Measurements from ENCODE around the gene ZFTA. TPM values are rescaled to one million over a fixed set of nuclear protein-coding genes. Genes with fewer than 3 reads are reported as not detected.
"Not testable (repeated sequence)": the region's sequence is repeated elsewhere in the genome, so short reads cannot be mapped to it uniquely, and the experiment has no call there.

The ZFTA gene
- polyA plus RNA-seq, 1 donor, result 35.1 TPM

DNA sequence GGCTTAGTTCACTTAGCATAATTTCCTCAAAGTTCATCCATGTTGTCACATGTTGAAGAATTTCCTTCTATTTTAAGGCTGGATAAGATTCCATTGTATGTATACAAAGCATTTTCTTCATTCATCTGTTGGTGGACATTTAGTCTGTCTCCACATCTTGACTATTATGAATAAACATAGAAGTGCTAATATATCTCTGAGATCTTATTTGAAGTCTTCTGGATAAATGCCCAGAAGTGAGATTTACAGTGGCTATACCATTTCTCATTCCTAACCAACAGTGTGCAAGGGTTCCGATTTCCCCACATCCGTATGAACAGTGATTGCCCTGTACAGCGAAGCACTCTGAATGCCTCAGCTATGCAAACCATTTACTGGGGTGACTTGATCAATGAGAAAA lies 6.6 kb upstream of the ZFTA start:
- DNase-seq, result no peak

GRCh38 chr11:63771741-63772318 lies 3.3 kb upstream of the ZFTA start:
- DNase-seq, result not testable (repeated sequence)

DNA sequence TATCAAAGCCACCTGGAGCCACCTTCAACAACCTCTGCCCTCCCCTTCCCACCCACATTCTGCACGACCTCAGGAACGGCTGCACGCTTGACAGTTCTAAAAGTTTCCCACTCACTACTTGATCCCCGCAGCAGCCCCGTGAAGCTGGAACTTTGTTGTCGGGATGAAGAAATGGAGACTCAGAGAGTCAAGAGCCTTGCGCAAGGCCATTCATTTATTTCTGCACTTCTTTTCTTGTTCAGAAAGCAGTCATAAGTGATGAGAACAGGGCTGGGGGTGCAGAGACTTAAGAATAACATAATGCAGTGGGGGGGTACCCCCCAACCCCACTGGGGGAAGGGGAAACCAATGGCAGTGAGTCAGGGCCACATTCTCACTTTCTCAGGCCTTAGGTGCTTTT lies 2.2 kb upstream of the ZFTA start:
- no peak for DNase-seq

GRCh38 chr11:63769714-63770455 lies 1.3 kb upstream of the ZFTA start:
- no peak for DNase-seq

- DNase-seq, result peak; percentile 34
Measured at GRCh38 chr11:63769042-63769713, 603 bp upstream of the ZFTA start.

- peak; percentile 74 for DNase-seq
Measured at GRCh38 chr11:63767565-63768236, 874 bp downstream of the ZFTA start.

DNA sequence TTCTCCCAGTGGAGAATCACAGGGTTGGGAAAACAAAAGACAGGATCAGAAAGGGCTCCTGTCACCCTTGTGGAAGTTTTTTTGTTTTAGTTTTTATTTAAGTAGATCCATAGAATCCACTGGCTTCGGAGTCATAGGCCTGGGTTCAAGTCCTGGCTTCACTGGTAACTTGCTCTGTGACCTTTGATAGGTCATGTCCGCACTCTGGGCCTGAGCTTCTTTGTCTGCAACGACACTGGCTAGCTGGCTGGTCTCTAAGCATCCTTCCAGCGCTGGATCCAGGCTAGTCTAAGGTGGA lies 1.4 kb downstream of the ZFTA start:
- DNase-seq, result no peak

DNA sequence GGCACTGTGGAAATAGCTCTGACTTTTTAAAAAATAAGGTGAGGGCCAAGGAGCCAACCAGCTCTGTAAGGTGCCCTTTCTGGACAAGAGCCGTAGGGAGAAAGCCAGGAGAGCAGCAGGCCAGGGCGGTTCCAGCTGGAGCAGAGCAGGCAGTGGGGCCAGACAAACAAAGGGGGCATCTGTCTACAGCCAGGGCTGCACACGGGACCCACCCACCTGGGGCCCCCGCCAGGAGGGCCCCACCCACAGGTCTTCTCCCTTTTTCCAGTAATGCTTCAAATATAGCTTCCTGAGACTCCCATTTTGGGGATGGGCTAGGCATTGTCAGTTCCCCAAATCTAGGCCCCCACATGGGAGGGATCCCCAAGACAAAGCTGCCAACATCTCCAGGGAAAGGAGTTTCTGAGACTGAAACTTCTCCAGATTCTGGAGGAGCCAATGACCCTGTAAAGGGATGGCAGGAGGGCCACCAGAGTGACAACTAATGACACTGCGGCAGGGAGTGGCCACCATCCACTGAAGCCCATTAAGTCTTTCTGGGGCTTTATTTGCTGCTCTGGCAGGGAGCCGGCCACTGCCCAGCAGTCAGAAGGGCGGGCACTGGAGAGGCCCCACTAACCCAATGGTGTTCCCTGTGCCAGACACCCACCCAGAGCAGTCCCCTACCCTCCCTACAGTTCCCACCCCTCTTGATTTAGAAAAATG lies 1.9 kb downstream of the ZFTA start:
- no peak for DNase-seq

DNA sequence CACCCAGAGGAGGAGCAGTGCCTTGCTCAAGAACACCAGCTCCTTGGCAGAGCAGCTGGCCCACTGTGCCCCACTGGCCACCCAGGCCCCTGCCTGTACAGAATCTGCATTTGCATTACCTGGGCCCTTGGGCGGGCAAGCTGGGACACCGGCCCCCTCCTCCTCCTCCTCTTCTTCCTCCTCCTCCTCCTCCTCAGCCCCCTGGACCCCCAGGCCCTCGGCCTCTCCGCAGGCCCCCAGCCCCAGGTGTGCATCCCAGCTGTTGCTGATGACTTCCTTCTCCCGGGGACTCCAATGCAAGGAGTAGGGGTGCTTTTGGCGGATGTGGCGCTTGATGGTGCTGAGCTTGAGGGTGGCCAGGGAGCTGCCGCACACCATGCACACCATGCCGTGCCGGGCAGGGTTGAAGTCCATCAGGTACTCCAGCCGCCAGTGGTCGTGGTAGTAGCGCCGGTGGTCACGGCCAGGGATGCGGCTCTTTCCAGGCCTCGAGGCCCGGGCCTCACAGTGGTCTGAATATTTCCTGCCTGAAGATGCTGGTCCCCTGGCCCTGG lies 2.8 kb downstream of the ZFTA start:
- no peak for DNase-seq

- no peak for DNase-seq
Measured at GRCh38 chr11:63764679-63765647, 3.6 kb downstream of the ZFTA start.

DNA sequence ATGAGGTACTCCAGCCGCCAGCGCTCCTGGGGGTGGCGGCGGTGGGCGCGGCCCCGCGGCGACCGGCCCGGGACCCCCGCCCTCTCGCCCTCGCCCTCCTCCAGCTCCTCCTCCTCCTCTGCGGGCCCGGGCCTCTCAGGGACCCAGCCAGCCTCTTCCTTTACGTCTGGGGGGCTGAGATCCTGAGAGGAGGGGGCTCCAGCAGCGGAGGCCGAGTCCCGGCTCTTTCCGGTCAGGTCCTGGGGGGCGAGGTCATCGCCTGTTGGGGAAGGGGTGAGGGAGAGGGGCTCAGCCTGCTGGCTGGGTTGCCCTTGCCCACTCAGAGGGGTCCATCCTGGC lies 4.3 kb downstream of the ZFTA start:
- DNase-seq, result no peak

GRCh38 chr11:63763496-63764339 lies 4.9 kb downstream of the ZFTA start:
- no peak for DNase-seq

GRCh38 chr11:63762654-63763495 lies 5.7 kb downstream of the ZFTA start:
- peak; percentile 82 for DNase-seq

DNA sequence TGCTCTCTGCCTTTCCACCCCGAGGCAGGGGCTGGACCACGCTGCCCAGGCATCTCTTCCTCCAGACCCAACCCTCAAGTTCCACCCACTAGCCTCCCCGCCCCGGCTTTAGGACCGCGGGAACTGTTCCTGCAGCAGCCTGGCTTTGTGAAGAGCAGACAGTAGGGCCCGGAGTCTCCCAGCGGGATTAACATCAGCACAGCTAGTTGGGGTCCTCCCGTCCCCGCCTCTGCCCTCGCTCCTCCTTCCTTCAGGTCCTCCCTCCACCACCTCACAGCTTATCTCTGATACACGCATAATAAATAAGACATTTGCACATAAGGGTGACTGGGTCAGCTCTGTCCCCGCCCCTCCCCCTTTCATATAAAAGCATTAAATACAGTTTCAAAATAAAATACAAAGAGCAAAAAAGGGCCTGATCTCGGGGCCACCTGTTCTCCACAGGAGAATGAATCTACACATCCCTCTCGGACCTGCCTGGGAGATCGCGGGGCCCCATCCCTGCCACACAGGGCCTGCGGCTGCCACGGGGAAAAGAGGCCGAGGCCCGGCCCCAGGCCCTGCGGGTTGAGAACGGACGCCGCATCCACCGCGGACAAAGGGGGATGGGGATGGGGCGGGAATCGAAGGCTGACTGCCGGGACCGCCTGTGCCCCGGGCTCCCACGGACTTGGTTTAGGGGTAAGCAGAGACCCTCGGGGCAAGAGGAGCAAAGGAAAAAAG lies 6.5 kb downstream of the ZFTA start:
- DNase-seq, result peak; percentile 48

GRCh38 chr11:63761188-63761587 lies 7.4 kb downstream of the ZFTA start:
- no peak for DNase-seq

DNA sequence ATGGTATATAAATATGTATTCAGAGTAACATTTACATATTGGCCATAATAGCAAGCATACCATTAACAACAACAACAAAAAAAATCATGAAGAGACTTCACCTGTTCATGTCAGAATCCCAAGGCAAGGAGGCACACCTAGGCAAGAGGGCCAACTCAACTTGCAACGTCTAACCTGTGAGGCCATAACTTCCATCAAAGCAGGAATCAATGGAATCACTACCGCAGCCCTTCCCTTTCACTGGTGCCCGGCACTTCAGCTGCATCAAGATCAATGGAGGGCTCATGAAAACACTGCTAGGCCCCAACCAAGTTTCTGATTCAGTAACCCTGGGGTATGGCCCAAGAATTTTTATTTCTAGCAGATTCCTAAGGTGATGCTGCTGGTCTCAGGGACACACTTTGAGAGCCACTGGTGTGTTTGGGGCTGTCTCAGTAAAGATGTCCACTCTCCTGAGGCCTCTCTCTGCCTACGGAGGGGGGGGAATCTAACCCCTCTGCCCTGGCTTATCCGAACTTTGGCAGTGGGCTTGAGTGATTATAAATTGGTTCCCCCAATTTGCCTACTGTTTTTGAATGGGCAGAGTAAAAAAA lies 8.0 kb downstream of the ZFTA start:
- DNase-seq, result no peak

GRCh38 chr11:63756919-63757761 lies 11.4 kb downstream of the ZFTA start:
- no peak for DNase-seq
